ENCODE data around the gene WDR4.
"Not testable (repeated sequence)": the region's sequence is repeated elsewhere in the genome, so short reads cannot be mapped to it uniquely, and the experiment has no call there.

The WDR4 gene

DNA sequence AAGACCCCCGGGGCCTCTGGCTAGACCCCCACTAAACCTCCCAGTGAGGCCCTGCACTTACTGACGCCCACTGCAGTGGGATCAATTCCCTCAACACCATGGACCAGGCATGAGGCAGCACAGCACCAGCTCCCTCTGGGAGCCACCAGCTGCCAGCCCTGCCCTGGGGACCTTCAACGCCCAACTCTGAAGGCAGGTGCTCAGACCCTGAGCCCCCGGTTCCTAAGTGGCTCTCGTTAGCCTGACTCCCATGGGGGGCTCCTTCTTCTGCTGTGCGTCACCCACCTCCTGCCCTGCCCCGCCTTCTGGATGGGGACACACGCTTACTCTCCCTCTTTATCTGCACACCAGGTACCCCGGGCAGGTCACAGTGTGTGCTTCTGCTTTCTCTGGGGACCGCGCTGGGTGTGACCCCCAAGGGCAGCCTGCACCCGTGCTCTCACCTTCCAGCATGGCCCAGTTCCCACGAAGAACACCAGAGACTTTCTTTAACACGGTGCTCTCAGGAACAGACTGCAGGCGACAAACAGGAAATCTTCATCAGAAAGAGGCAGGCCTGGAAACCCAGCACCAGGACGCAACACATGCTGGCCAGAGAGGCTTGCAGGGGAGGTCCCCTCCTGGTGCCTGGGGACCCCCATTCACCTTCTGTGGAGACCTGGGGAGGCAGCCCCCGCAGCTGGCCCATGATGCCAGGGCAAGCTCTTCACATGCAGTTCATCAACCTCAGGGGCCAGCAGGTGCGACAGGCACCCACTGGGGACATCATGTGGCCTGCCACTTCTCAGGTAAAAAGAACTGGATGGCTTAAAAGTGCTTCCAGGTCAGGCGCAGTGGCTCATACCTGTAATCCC, 27.3 kb downstream of the WDR4 start:
- DNase-seq, result no peak

DNA sequence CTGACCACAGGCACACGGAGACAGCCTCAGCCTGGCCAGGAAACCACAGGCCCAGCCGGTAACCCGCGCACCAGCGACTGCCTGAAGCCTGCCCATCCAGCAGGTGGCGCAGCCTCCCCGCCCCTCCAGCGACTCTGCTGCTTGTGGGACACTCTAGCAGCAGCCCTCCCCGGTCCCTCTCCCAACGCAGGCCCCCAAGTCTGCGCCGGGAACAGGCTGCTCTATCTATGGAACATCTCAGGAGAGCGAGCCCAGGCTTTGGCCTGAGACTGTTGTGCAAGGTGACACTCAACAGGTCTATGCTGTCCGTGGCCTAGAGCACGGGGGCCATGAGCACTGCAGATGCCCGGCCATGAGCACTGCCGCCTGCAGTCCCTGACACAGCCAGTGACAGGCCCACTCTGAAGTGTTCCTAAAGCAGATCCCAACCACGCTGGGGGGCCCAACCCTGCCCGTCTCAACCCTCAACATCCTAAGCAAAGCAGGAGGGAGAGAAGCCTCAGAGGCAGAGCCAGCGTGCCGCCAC, 28.4 kb downstream of the WDR4 start:
- DNase-seq, result no peak

DNA sequence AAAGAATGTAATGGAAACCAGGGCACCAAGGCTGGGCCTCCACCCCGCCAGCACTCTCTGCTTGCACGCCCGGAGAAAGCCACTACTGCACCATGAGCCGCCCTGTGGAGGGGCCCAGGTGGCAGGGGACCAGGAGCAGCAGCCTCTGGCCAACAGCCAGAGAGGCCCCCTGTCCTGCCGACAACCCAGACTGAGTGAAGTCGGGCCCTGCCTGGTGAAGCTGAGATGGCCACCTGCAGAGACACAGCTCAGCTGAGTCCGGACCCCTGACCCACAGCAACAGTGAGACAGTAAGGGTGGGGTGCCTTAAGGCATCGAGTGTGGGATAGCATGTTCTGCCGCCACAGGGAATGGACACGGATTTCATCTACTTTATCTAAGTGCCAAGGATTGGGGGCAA, 28.9 kb downstream of the WDR4 start:
- DNase-seq, result no peak

DNA sequence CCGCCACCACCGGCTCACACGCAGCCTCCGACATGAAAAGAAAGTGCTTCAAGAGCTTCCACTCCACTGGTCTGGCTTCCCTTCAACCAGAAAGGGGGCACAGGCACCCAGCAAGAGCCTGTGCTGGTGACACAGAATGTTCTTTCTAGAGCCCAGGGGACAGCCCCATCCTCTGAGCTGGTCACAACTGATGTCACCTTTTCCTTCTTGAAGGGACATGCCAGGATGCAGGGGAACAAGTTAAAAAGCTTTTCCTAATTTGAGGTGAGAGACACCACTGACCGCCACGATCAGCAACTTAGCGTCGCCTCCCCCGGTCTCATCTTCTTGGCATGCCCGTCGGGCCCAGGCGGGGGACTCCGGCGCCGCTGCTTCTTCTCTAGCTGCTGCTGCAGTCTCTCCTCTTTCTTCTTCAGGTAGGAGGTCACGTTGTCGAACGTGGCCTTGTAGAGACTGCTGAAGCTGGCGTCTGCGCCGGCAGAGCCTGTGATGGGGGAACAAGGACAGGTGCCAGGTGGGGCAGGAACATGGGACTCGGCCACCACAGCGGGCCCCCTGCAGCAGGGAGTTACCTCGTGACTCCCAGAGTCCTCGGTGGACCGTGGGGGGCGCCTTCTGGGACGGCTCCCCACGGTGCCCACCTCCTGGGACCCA, 29.5 kb downstream of the WDR4 start:
- DNase-seq, result no peak

DNA sequence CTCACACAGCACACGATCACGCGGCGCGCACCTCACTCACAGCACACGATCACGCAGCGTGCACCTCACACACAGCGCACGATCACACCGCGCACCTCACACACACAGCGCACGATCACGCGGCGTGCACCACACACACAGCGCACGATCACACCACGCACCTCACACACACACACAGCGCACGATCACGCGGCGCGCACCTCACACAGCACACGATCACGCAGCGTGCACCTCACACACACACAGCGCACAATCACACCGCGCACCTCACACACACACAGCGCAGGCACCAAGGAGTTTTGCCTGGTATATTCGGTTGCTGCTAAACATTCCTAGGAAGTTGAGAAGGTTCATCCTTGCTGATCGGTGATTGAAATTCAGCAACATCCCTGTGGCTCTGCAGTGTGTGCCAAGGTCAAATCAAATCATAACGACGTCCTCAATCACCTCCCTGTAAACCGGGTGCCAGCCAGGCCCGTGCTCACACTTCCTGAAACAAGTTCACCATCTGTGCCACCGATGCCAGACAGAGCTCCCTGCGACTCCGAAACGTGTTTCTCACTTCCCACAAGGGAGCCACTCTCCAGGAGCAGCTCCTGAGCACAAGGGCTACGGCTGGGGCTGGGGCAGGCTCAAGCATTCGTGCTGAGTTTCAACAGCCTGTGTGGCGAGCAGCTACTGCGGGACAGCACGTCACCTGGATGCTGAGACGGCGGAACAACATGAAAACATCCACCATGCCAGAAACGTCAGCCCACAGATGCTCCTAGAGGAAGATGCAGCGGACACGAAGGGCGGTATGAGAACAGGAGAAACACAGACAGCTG, 30.2 kb downstream of the WDR4 start:
- no peak for DNase-seq

DNA sequence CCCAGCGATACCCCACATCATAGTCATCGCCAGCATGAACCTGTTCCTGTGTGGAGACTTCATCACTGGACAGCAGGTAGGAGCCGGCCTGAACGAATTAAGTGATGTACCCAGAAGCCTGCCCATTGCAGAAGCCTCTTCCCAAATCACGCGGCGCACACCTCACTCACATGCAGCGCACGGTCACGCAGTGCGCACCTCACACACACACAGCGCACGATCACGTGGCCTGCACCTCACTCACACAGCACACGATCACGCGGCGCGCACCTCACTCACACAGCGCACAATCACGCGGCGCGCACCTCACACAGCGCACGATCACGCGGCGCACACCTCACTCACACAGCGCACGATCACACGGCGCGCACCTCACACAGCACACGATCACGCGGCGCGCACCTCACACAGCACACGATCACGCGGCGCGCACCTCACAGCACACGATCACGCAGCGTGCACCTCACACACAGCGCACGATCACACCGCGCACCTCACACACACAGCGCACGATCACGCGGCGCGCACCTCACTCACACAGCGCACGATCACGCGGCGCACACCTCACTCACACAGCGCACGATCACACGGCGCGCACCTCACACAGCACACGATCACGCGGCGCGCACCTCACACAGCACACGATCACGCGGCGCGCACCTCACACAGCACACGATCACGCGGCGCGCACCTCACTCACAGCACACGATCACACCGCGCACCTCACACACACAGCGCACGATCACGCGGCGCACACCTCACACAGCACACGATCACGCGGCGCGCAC, 31.0 kb downstream of the WDR4 start:
- DNase-seq, result not testable (repeated sequence)

DNA sequence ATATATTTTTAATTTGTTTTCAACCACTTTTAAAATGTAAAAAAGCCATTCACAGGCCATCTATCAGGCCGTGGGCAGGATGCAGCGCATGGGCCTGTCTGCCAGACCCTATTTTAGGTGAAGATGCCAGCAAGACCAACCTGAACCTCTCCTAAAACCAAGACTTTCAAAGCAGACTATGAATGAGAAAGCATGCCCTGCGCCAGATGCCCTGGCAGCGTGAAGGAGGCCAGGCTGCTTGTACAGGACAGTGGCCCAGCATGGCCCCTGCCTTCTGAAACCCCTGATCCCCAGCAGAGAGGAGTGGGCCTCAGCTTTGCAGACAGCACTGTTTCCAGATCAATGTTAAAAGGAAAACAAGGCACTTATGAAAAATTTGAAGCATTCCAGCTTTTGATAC, 31.6 kb downstream of the WDR4 start:
- DNase-seq, result no peak

DNA sequence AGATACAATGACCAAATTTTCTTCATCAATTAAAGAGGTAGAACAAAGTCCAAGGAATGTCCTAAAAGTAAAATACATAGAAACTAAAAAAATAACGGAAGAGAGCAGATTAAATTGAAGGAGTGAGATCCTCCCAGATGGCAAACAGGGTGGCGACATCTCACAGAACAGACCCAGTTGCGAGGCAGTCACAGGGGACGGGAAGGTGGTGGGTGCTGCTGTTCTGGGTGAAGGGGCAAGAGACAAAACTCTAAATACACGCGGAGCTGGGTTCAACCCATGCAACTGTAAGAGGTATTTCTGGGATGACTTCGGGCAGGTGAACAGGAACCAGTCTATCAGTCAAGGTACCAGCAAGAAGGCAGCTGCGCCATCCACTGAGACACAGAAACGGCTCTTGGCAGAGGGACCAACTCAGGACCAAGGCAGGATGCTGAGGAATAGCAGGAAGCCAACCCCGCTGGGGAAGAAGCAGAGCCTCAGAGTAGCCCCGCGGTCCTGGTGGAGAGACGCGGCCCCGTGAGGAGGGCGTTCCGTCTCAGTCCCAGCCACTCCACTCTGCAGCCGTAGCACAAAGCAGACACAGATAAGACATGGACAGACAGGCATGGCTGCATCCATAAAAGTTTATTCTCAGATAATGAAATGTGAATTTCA, 32.2 kb downstream of the WDR4 start:
- DNase-seq, result no peak

DNA sequence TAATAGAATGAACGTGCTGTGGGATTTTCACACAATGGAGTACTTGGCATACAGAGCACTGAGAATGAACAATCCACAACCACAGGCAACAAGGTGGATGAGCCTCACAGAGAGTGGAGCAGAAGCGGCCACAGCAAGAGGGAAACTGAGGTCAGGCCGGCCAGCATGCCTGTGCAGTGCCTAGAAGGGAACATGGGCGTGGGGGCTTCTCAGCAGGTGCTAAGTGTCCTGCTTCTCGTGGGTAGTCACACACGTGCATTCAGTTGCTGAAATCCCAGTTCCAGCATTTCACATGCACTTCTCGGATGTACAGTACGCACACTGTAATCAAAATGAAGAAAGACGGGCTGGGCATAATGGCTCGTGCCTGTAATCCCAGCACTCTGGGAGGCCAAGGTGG, 33.1 kb downstream of the WDR4 start:
- no peak for DNase-seq

DNA sequence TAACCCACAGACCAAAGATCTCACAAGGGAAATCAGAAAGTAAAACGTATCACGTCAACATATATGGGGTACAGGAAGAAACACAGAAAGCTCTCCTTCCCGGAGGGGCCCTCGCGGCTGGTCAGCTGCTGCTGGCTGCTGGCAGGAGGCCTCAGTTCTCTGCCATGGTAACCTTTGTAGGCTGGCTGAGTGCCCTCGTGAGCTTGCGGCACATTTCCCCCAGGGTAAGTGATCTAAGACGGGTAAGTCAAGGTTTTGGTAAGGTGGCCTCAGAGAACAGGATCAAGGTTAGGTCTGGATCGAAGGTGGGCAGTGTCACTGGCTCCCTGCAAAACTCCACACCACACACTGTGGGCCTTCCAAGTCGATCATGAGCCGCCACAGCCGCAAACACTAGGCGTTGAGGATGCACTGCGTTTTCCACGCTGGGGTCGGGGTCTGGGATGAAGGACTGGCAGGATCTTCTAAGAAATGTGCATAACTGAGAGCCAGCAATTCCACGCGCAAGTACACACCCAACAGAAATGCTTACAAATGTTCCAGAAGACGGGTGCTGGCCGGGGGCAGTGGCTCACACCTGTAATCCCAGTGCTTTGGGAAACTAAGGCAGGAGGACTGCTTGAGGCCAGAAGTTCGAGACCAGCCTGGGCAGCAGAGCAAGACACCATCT, 33.9 kb downstream of the WDR4 start:
- no peak for DNase-seq

DNA sequence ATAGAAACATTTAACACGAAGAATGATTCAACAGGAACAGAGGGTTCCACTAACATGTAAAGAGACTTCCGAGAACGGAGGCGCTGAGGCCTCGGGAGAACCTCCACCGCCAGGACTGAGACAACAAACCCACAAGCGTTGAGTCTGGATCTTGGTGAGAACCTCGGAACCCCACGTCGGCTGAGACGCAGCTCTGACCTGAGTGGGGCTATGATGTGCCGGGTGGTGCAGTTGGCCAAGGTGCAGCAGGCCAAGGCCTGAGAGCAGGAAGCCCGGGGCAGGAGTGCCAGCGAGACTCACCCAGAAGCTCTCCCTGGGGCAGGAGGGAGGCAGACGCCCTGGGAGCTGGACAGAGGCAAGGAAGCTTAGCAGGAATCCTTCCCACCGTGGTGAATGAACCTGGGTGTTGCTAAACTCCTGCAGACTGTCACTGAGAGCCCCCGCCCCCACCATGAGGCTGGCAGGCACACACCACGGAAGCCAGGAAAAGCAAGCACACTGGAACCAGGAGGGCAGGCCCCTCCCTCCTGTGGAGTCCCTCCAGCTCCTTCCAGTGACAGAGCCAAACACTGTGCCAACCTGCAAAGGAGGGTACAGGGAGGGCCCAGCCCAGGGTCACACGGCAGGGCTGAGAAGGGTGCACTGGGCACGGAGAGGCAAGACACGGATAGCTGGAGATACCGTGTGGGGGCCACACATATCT, 34.8 kb downstream of the WDR4 start:
- no peak for DNase-seq

DNA sequence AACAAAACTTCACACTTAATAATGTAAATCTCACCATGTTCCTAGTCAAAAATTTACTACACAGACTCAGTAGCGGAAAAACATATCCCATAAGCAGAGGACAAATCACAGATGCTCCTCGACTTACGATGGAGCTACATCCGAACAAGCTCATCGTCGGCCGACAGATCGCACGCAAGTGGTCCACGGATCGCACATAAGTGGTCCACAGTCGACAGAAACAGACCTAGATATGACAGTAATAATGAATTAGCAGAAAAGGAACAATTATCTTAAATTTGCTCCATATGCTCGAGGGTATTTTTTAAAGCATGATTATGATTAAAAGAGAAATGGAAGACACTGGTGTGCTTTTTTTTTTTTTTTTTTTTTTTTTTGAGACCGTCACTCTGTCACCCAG, 36.3 kb downstream of the WDR4 start:
- no peak for DNase-seq

DNA sequence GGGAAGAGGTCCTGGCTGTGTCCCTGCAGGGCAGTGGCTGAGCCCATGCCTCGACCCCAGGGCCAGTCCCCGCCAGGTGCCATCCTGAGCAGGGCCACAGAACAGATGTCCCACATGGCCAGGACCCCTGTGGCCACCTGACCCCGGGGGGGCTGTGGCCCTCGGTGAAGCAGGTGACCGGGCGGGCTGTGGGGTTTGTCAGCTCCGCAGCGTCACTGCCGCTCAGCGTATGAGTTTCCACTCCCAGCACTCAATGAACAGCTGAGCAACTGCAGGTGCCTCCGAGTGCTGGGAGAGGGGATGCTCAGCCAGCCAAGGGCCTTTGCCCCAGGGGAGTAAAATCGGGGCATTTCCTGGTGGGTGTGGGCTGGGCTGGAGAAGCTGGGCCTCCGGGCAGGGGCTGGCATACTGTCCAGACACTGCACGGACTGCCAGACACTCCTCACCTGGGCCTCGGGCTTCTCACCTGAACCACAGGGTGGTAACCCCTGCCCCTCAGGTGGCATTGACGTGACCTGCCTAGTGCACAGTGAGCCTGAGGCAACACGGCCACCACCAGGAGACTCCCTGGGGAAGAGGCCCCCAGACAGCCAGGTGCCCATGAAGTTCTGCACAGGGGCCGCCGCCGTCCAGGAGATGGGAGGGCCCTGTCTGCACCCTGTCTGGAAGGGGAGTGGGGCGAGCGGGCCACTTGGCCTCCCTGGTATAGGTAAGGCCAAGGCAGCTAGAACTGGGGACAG, 37.3 kb downstream of the WDR4 start:
- not testable (repeated sequence) for DNase-seq

DNA sequence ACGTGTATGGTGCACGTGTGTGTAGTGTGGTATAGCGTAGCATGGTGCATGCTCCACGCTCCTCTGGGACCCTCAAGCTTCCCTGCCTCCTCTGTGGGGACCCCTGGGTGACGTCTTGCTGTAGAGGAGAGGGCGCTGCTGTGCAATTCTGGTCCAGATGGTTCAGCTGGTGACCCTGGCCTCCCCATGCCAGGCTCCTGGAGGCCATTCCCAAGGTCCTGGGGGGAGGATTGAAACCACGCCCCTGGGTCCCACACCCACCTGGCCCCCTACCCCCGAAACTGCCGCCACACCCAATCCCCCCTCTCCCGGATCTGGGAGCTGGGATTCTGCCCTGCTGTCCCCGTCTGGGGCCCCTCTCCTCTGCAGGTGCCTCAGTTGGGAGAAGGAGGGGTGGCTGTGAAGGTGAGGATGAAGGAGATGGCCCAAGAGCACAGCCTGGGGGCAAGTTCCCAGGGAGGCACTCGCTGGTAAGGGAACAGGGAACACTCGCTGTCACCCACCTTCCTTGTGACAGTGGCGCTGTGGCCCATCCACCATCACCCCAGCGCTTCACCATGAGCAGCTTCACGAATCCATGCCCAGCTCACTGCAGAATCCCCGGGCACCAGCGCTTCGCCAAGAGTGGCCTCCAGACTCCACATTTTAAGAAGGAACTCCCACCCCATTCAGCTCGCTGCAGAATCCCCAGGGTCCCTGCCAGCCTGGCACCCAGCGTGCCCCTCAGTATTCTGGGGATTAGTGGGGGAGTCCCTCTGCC, 38.0 kb downstream of the WDR4 start:
- DNase-seq, result no peak

DNA sequence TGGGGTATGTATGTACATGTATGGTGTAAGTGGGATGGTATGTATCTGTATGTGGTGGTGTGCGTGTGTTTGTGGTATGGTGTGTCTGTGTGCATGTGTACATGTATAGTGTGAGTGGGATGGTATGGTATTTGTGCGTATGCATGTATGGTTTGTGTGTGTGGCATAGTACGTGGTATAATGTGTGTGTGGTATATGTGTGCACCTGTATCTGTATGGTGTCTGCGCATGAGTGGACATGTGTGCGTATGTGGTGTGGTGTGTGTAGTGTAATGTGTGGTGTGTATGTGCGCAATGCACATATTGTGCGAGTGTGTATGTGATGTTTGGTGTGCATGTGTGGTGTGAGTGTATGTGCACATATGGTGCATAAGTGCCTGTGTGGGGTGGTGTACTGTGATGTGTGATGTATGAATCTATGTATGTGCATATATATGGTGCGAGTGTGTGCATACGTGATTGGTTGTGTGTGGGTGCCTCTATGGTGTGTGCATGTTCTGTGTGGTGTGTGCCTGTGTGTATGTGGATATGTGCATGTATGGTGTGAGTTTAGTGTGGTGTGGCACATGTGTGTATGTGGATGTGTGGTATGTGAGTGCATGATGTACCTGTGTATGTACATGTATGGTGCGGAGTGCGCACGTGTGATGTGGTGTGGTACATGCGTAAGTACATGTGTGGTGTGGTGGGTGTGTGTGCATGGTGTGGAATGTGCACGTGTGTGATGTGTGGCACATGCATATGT, 38.8 kb downstream of the WDR4 start:
- DNase-seq, result no peak

DNA sequence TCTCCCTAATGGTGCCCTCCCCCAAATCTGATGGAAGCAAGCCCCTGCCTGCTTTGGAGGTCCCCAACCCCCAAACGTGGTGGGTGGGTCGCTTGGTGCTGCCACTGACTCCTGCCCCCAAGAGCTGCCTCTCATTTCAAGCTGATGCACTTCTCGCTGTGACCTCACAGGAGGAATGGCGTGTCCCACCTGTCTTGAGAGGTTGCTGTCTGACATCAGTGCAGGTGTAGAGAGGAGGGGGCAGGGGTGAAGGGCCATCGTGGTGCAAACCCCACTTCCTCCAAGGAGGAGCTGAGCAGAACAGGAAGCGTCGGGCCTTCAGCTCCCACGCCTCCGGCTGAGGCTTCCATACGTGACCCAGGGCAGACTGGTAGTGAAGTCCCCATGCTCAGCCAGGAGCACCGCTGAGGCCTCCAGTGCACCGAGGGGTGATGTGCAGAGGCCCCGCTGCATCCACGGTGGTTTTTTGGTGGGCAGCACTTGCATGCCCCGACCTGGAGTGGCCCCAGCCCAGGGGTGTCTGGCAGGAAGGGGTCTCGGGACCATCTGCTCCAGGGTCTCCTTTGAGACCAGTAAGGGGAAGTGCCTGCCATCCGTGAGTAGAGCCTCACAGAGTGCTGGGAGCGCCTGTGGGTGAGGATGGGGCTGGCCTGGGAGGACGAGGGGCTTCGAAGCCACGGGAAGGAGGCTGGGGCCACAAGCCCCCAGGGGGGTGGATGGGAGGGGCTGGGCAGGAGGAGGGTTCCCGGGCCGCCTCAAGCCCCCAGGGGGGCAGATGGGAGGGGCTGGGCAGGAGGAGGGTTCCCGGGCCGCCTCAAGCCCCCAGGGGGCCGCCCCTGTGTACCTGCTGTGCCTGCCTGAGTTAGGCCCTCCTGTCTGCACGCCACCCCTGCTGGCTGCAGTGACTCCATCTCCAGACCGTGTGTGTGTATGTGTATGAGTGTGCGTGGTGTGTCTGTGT, 39.8 kb downstream of the WDR4 start:
- DNase-seq, result no peak

DNA sequence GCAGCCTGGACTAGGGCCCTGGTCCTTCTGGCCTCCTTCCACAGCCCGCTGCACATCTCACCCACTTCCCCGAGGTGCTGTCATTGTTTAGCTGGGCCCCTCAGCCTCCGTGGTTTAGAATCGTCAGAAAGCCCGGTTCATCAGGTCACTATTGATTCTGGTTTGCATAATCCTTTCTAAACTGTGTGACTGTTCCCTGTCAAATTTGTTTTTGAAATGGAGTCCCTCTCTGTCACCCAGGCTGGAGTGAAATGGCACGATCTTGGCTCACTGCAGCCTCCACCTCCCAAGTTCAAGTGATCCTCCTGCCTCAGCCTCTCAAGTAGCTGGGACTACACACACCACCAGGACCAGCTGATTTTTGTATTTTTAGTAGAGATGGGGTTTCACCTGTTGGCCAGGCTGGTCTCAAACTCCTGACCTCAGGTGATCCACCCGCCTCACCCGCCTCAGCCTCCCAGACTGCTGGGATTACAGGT, 41.1 kb downstream of the WDR4 start:
- DNase-seq, result not testable (repeated sequence)
